Raji (cell line): ENCODE measurements around the gene SH2D4B.

Experiments used
- POLR2A ChIP-seq: IDR thresholded peaks from 2 replicates; pipeline ENCODE4 v1.6.1; 2011; ENCODE audit warnings: low read depth, low read length, control low read depth; ENCODE audit not compliant: insufficient read depth

The SH2D4B gene

GRCh38 chr10:80544316-80544953 is 6.7 kb downstream of the SH2D4B start:
- no peak for TF ChIP-seq POLR2A

- no peak for TF ChIP-seq POLR2A
These were observed 7.7 kb downstream of the SH2D4B start for GRCh38 chr10:80545258-80545881.

GRCh38 chr10:80552151-80552646 is 14.5 kb downstream of the SH2D4B start:
- TF ChIP-seq POLR2A, result no peak

GRCh38 chr10:80553436-80553835 is 15.7 kb downstream of the SH2D4B start:
- no peak for TF ChIP-seq POLR2A

GRCh38 chr10:80554050-80554449 is 16.3 kb downstream of the SH2D4B start:
- no peak for TF ChIP-seq POLR2A

GRCh38 chr10:80555415-80555814 is 17.7 kb downstream of the SH2D4B start:
- no peak for TF ChIP-seq POLR2A

- TF ChIP-seq POLR2A, result no peak
These were observed 24.2 kb downstream of the SH2D4B start for GRCh38 chr10:80561950-80562349.

- TF ChIP-seq POLR2A, result no peak
These were observed 29.6 kb downstream of the SH2D4B start for GRCh38 chr10:80567292-80567691.

GRCh38 chr10:80569131-80569895 is 31.6 kb downstream of the SH2D4B start:
- TF ChIP-seq POLR2A, result no peak

- no peak for TF ChIP-seq POLR2A
These were observed 33.6 kb downstream of the SH2D4B start for GRCh38 chr10:80571352-80571751.

- no peak for TF ChIP-seq POLR2A
These were observed 41.6 kb downstream of the SH2D4B start for GRCh38 chr10:80579181-80579763.

GRCh38 chr10:80579849-80580637 is 42.3 kb downstream of the SH2D4B start:
- no peak for TF ChIP-seq POLR2A

GRCh38 chr10:80580638-80581468 is 43.2 kb downstream of the SH2D4B start:
- no peak for TF ChIP-seq POLR2A

- TF ChIP-seq POLR2A, result no peak
These were observed 43.8 kb downstream of the SH2D4B start for GRCh38 chr10:80581469-80581835.
